ENCODE results near the gene LCLAT1.

The LCLAT1 gene

GRCh38 chr2:30447149-30448045, at the start of gene LCLAT1:
Gene LCLAT1 (plus strand): TSS chr2:30447246. CDS start chr2:30525591, 78,345 bp downstream.
- H3K9me2 ChIP-seq (replicated peaks; ENCODE audit: low read depth, low read length): no peaks in the 10 kb centered on the region
- H3K9me3 ChIP-seq (ENCODE audit: insufficient read depth, low read depth, low read length): no peaks in the 10 kb centered on the region
- H3K4me2 ChIP-seq (ENCODE audit: low read depth, low read length, poor library complexity, severe bottlenecking): peak within 1 kb of the TSS; percentile 94
- H3F3A ChIP-seq (ENCODE audit: low read depth): no peaks in the 10 kb centered on the region
- peak within 1 kb of the TSS; percentile 80 for H3K9ac ChIP-seq (ENCODE audit: low read depth, low read length, poor library complexity, severe bottlenecking)
- peak within 1 kb of the TSS; percentile 97 for H2AFZ ChIP-seq (ENCODE audit: low read length)
- H3K79me2 ChIP-seq (ENCODE audit: insufficient read depth, low read length): peaks cover 47% of the 10 kb centered on the region
- TF ChIP-seq EZH2phosphoT487 (IDR thresholded peaks at IDR 0.05; ENCODE audit: borderline replicate concordance): no peak
- no peak for TF ChIP-seq CTCF (conservative IDR thresholded peaks at IDR 0.05; ENCODE audit: low read length)
- H3K27me3 ChIP-seq (ENCODE audit: insufficient read depth, low read length, poor library complexity, severe bottlenecking): no peaks in the 10 kb centered on the region
- peaks cover 39% of the 10 kb centered on the region for H3K4me1 ChIP-seq (ENCODE audit: insufficient read depth, low read length, poor library complexity, severe bottlenecking)
- peak within 1 kb of the TSS; percentile 87 for H3K4me3 ChIP-seq (ENCODE audit: low read length, poor library complexity, severe bottlenecking)
- peaks cover 10% of the 10 kb centered on the region for H4K20me1 ChIP-seq (ENCODE audit: insufficient read depth, low read length, poor library complexity, severe bottlenecking)
- H3K36me3 ChIP-seq (ENCODE audit: insufficient read depth, low read length): no peaks in the 10 kb centered on the region

GRCh38 chr2:30398084-30398873, 48.8 kb upstream of the LCLAT1 start:
- Histone ChIP-seq H3K9me2 (replicated peaks; ENCODE audit: low read depth, low read length) (no peaks in the 10 kb centered on the region), H3K79me2 (ENCODE audit: insufficient read depth, low read length) (no peaks in the 10 kb centered on the region), H4K20me1 (ENCODE audit: insufficient read depth, low read length, poor library complexity, severe bottlenecking) (no peaks in the 10 kb centered on the region), H2AFZ (ENCODE audit: low read length) (no peak overlapping the region), H3K4me2 (ENCODE audit: low read depth, low read length, poor library complexity, severe bottlenecking) (no peak overlapping the region), H3K27me3 (ENCODE audit: insufficient read depth, low read length, poor library complexity, severe bottlenecking) (no peaks in the 10 kb centered on the region), H3K36me3 (ENCODE audit: insufficient read depth, low read length) (no peaks in the 10 kb centered on the region), H3K4me3 (ENCODE audit: low read length, poor library complexity, severe bottlenecking) (no peak overlapping the region), H3K9me3 (ENCODE audit: insufficient read depth, low read depth, low read length) (no peaks in the 10 kb centered on the region), H3K9ac (ENCODE audit: low read depth, low read length, poor library complexity, severe bottlenecking) (no peak overlapping the region), H3K4me1 (ENCODE audit: insufficient read depth, low read length, poor library complexity, severe bottlenecking) (peaks cover 13% of the 10 kb centered on the region), H3F3A (ENCODE audit: low read depth) (no peaks in the 10 kb centered on the region)
- no peak for TF ChIP-seq EZH2phosphoT487 (IDR thresholded peaks at IDR 0.05; ENCODE audit: borderline replicate concordance)
- no peak for TF ChIP-seq CTCF (conservative IDR thresholded peaks at IDR 0.05; ENCODE audit: low read length)

- Histone ChIP-seq H3K4me3 (ENCODE audit: low read length, poor library complexity, severe bottlenecking) (no peak overlapping the region), H3K4me1 (ENCODE audit: insufficient read depth, low read length, poor library complexity, severe bottlenecking) (peaks cover 18% of the 10 kb centered on the region), H2AFZ (ENCODE audit: low read length) (no peak overlapping the region), H3K27me3 (ENCODE audit: insufficient read depth, low read length, poor library complexity, severe bottlenecking) (no peaks in the 10 kb centered on the region), H4K20me1 (ENCODE audit: insufficient read depth, low read length, poor library complexity, severe bottlenecking) (no peaks in the 10 kb centered on the region), H3F3A (ENCODE audit: low read depth) (no peaks in the 10 kb centered on the region), H3K79me2 (ENCODE audit: insufficient read depth, low read length) (no peaks in the 10 kb centered on the region), H3K36me3 (ENCODE audit: insufficient read depth, low read length) (no peaks in the 10 kb centered on the region), H3K9me3 (ENCODE audit: insufficient read depth, low read depth, low read length) (no peaks in the 10 kb centered on the region), H3K4me2 (ENCODE audit: low read depth, low read length, poor library complexity, severe bottlenecking) (no peak overlapping the region), H3K9me2 (replicated peaks; ENCODE audit: low read depth, low read length) (no peaks in the 10 kb centered on the region), H3K9ac (ENCODE audit: low read depth, low read length, poor library complexity, severe bottlenecking) (no peak overlapping the region)
- TF ChIP-seq EZH2phosphoT487 (IDR thresholded peaks at IDR 0.05; ENCODE audit: borderline replicate concordance) (no peak), CTCF (conservative IDR thresholded peaks at IDR 0.05; ENCODE audit: low read length) (no peak)
These were observed 46.7 kb upstream of the LCLAT1 start for GRCh38 chr2:30400151-30400954.

Data from Loucy (cell line).